Measurements from ENCODE around the gene LRRN2.

- TF ChIP-seq CTCF (IDR thresholded peaks at IDR 0.05; ENCODE audit: poor library complexity), result no peak
- no peak for TF ChIP-seq EZH2 (IDR thresholded peaks at IDR 0.05; ENCODE audit: borderline replicate concordance)
- TF ChIP-seq EZH2phosphoT487 (IDR thresholded peaks at IDR 0.05; ENCODE audit: low read depth, severe bottlenecking, unreplicated experiment), result no peak
Measured at GRCh38 chr1:204729516-204729915, 44.0 kb upstream of the LRRN2 start.
